OCI-LY1 (cell line): Measurements from ENCODE around the gene XPO1.

ENCODE experiments used
- CTCF ChIP-seq: fragments of 200-600 bp; sonication (generic), shearing (Covaris generic); IDR thresholded peaks from 2 replicates; pipeline ENCODE4 v1.5.1; 2017; ENCODE audit warnings: mild to moderate bottlenecking, antibody characterized with exemption, low read length, moderate library complexity, mixed read lengths
- EZH2 ChIP-seq: fragments of 200-600 bp; sonication (generic), shearing (Covaris generic); IDR thresholded peaks from 2 replicates; pipeline ENCODE4 v1.8.0; 2017; ENCODE audit warnings: borderline replicate concordance, mixed run types, mild to moderate bottlenecking, antibody characterized with exemption, low read length, moderate library complexity, mixed read lengths

- TF ChIP-seq EZH2 (no peak), CTCF (no peak)
Measured at GRCh38 chr2:61537277-61537949, 743 bp downstream of the XPO1 start.
